ENCODE measurements around the gene MED25.

MED25 gene

DNA sequence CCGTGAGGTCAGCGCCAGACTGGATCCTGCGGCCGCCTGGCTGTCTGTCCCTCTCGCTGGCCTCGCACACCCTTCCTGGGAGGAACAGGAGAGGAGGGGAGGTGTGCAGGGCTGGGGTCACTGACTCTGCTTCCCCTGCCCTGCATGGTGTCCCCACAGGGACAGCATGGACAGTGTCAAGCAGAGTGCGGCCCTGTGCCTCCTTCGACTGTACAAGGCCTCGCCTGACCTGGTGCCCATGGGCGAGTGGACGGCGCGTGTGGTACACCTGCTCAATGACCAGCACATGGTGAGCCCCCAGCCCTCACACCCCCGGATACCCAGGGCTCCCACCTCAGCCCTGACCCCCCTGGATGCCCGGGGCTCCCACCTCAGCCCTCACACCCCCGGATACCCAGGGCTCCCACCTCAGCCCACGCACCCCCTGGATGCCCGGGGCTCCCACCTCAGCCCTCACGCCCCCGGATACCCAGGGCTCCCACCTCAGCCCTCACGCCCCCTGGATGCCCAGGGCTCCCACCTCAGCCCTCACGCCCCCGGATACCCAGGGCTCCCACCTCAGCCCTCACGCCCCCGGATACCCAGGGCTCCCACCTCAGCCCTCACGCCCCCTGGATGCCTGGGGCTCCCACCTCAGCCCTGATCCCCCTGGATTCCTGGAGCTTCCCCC lies 26.2 kb upstream of the MED25 start:
- no peak for TF ChIP-seq PPARA (CRISPR knock-in tag; IDR thresholded peaks at IDR 0.05; ENCODE audit: borderline replicate concordance)
- no peak for TF ChIP-seq ZNF565 (CRISPR knock-in tag; conservative IDR thresholded peaks at IDR 0.05; ENCODE audit: low read depth)
- TF ChIP-seq ZNF70 (CRISPR knock-in tag; IDR thresholded peaks at IDR 0.05), result no peak
- TF ChIP-seq RARB (CRISPR knock-in tag; IDR thresholded peaks at IDR 0.05), result no peak
- TF ChIP-seq CSDC2 (CRISPR knock-in tag; IDR thresholded peaks at IDR 0.05), result no peak
- no peak for TF ChIP-seq ZFP3 (CRISPR knock-in tag; IDR thresholded peaks at IDR 0.05)
- TF ChIP-seq CREB5 (CRISPR knock-in tag; IDR thresholded peaks at IDR 0.05; ENCODE audit: low read depth), result no peak
- TF ChIP-seq PATZ1 (CRISPR knock-in tag; IDR thresholded peaks at IDR 0.05; ENCODE audit: borderline replicate concordance), result no peak
- TF ChIP-seq GLIS3 (CRISPR knock-in tag; IDR thresholded peaks at IDR 0.05), result no peak
- no peak for TF ChIP-seq CSRNP3 (CRISPR knock-in tag; IDR thresholded peaks at IDR 0.05)
- no peak for TF ChIP-seq ZC3H10 (CRISPR knock-in tag; IDR thresholded peaks at IDR 0.05)
- no peak for TF ChIP-seq TOX (CRISPR knock-in tag; IDR thresholded peaks at IDR 0.05; ENCODE audit: borderline replicate concordance)
- TF ChIP-seq ZNF8 (CRISPR knock-in tag; IDR thresholded peaks at IDR 0.05), result no peak
- TF ChIP-seq TCF4 (CRISPR knock-in tag; IDR thresholded peaks at IDR 0.05; ENCODE audit: borderline replicate concordance), result no peak
- no peak for TF ChIP-seq ISL1 (CRISPR knock-in tag; IDR thresholded peaks at IDR 0.05)
- TF ChIP-seq ARNTL (CRISPR knock-in tag; IDR thresholded peaks at IDR 0.05; ENCODE audit: borderline replicate concordance, low read depth), result no peak
- ATAC-seq, result no peak

DNA sequence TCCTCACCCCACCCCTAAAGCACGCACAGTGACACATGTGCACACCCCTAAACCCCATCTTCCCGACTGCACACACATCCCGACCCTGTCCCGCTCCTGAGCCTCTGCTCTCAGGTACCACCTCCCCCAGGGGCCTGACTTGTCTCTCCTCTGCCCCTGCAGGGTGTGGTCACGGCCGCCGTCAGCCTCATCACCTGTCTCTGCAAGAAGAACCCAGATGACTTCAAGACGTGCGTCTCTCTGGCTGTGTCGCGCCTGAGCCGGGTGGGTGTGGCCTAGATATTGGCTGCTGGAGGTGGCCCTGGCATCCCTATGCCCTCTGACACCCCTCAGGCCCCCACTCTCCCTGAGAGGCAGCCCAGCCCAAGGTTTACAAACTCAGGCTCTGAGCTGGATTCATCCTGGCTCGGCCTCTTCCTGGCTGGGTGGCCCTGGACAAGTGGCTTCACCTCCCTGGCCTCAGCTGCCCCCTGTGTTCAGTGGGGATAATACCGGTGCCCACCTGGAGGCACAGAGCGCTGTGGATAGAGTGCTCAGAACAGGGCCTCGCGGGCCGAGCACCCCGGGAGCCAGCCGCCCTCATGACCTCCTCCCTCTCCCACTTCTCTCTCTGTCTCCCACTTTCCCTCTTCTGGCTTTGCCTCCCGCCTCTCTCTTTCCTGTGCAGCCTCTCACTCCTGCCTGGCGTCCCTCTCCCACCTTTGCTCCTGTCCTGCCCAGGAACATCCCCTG lies 25.1 kb upstream of the MED25 start:
- no peak; the same call in 2 of the 3 replicates for ATAC-seq
- TF ChIP-seq TCF4 (CRISPR knock-in tag; IDR thresholded peaks at IDR 0.05; ENCODE audit: borderline replicate concordance) (no peak), OSR1 (CRISPR knock-in tag; IDR thresholded peaks at IDR 0.05) (no peak)

DNA sequence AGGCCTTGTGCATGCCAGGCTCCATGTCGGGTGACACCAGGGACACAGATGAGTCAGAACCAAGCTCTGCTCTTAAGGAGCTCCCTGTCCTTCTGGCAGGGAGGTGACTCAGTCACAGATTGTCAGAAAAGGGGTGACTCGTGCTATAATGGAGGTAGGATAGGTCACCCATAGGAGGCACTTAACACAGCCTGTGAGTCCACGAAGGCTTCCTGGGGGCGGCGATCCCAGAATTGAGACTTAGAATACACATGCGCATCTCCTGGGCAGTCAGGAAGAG lies 24.6 kb upstream of the MED25 start:
- TF ChIP-seq TCF4 (CRISPR knock-in tag; IDR thresholded peaks at IDR 0.05; ENCODE audit: borderline replicate concordance) (no peak), TOX (CRISPR knock-in tag; IDR thresholded peaks at IDR 0.05; ENCODE audit: borderline replicate concordance) (no peak), ZNF565 (CRISPR knock-in tag; conservative IDR thresholded peaks at IDR 0.05; ENCODE audit: low read depth) (no peak), ZC3H10 (CRISPR knock-in tag; IDR thresholded peaks at IDR 0.05) (no peak), ISL1 (CRISPR knock-in tag; IDR thresholded peaks at IDR 0.05) (no peak)
- ATAC-seq, result peak; percentile 13; the same call in 1 of the 3 replicates

GRCh38 chr19:49795615-49796014 lies 22.5 kb upstream of the MED25 start:
- TF ChIP-seq ZFP3 (CRISPR knock-in tag; IDR thresholded peaks at IDR 0.05) (no peak), ARNTL (CRISPR knock-in tag; IDR thresholded peaks at IDR 0.05; ENCODE audit: borderline replicate concordance, low read depth) (no peak), CSRNP3 (CRISPR knock-in tag; IDR thresholded peaks at IDR 0.05) (no peak)
- no peak for ATAC-seq

- no peak for ATAC-seq
- TF ChIP-seq, protein P1, sequence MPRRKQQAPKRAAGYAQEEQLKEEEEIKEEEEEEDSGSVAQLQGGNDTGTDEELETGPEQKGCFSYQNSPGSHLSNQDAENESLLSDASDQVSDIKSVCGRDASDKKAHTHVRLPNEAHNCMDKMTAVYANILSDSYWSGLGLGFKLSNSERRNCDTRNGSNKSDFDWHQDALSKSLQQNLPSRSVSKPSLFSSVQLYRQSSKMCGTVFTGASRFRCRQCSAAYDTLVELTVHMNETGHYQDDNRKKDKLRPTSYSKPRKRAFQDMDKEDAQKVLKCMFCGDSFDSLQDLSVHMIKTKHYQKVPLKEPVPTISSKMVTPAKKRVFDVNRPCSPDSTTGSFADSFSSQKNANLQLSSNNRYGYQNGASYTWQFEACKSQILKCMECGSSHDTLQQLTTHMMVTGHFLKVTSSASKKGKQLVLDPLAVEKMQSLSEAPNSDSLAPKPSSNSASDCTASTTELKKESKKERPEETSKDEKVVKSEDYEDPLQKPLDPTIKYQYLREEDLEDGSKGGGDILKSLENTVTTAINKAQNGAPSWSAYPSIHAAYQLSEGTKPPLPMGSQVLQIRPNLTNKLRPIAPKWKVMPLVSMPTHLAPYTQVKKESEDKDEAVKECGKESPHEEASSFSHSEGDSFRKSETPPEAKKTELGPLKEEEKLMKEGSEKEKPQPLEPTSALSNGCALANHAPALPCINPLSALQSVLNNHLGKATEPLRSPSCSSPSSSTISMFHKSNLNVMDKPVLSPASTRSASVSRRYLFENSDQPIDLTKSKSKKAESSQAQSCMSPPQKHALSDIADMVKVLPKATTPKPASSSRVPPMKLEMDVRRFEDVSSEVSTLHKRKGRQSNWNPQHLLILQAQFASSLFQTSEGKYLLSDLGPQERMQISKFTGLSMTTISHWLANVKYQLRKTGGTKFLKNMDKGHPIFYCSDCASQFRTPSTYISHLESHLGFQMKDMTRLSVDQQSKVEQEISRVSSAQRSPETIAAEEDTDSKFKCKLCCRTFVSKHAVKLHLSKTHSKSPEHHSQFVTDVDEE (CRISPR knock-in tag; IDR thresholded peaks at IDR 0.05), result no peak
- TF ChIP-seq ZFP3 (CRISPR knock-in tag; IDR thresholded peaks at IDR 0.05), result no peak
- no peak for TF ChIP-seq CREB5 (CRISPR knock-in tag; IDR thresholded peaks at IDR 0.05; ENCODE audit: low read depth)
- no peak for TF ChIP-seq CSRNP3 (CRISPR knock-in tag; IDR thresholded peaks at IDR 0.05)
- TF ChIP-seq BACH2 (CRISPR knock-in tag; IDR thresholded peaks at IDR 0.05; ENCODE audit: borderline replicate concordance), result no peak
- no peak for TF ChIP-seq GLIS3 (CRISPR knock-in tag; IDR thresholded peaks at IDR 0.05)
- TF ChIP-seq PPARA (CRISPR knock-in tag; IDR thresholded peaks at IDR 0.05; ENCODE audit: borderline replicate concordance), result no peak
- TF ChIP-seq ZC3H10 (CRISPR knock-in tag; IDR thresholded peaks at IDR 0.05), result no peak
- TF ChIP-seq ZNF565 (CRISPR knock-in tag; conservative IDR thresholded peaks at IDR 0.05; ENCODE audit: low read depth), result no peak
- TF ChIP-seq ESRRG (CRISPR knock-in tag; IDR thresholded peaks at IDR 0.05), result no peak
Measured at GRCh38 chr19:49798574-49798973, 19.5 kb upstream of the MED25 start.
